Urothelium cell line (cell line): Measurements from ENCODE around the gene E2F7.
A peak's percentile ranks its signal among the peaks of the same experiment; 100 is the strongest.
"Not testable (repeated sequence)": the region's sequence is repeated elsewhere in the genome, so short reads cannot be mapped to it uniquely, and the experiment has no call there.

Source experiments
- DNase-seq: peaks from one replicate; pipeline ENCODE4 v3.0.0; 2011; ENCODE audit warnings: low spot score, mixed read lengths
- FAIRE-seq: peaks from 2 replicates; lab custom pipeline; 2011; peaks lifted over from hg19 to GRCh38; lab: Jason Lieb, UNC

Gene E2F7, protein sequence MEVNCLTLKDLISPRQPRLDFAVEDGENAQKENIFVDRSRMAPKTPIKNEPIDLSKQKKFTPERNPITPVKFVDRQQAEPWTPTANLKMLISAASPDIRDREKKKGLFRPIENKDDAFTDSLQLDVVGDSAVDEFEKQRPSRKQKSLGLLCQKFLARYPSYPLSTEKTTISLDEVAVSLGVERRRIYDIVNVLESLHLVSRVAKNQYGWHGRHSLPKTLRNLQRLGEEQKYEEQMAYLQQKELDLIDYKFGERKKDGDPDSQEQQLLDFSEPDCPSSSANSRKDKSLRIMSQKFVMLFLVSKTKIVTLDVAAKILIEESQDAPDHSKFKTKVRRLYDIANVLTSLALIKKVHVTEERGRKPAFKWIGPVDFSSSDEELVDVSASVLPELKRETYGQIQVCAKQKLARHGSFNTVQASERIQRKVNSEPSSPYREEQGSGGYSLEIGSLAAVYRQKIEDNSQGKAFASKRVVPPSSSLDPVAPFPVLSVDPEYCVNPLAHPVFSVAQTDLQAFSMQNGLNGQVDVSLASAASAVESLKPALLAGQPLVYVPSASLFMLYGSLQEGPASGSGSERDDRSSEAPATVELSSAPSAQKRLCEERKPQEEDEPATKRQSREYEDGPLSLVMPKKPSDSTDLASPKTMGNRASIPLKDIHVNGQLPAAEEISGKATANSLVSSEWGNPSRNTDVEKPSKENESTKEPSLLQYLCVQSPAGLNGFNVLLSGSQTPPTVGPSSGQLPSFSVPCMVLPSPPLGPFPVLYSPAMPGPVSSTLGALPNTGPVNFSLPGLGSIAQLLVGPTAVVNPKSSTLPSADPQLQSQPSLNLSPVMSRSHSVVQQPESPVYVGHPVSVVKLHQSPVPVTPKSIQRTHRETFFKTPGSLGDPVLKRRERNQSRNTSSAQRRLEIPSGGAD

DNA sequence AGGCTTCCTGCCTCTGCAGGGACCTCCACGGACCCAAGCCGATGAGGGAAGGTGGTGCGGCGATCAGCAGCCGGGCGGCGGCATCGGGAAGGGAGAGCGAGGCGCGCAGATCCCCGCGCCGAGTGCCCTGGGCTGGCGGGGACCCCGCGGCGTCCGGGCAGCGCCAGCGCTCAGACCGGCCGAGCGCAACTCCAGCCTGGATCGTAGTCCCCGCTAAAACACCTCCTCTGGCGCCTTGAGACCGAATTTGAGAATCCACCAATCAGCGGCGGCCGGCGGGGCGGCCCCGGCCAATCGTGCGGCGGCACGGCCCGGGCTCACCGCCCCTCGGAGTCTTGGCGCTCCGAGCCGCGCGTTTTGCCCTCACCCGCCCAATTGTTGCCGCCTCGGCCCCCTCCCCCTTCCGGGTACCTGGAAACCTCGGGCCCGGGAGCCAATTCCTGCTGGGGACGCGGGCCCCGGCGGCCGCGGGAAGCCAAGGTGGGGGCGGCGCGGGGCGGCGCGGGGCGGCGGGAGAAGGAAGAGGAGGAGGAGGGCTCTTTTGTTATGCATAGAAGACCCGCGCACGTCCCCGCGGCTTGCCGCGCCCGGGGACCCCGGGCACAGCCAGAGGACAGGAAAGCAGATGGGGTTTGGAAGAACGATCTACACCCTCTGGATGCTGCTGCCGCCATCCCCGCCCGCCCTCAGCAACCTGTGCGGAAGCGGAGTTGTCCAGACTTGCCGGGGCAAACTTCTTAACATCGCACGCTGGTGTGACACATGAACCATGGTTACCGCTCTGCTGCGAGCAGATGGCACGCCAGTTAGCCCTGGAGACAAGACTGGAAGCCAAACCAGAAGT is at the start of gene E2F7:
Gene E2F7, minus strand, starts transcription at position 209 of the 844 bp plus-strand sequence. CDS start 934 bp downstream, outside the sequence.
- peak; percentile 93 for DNase-seq
- FAIRE-seq: no peak

DNA sequence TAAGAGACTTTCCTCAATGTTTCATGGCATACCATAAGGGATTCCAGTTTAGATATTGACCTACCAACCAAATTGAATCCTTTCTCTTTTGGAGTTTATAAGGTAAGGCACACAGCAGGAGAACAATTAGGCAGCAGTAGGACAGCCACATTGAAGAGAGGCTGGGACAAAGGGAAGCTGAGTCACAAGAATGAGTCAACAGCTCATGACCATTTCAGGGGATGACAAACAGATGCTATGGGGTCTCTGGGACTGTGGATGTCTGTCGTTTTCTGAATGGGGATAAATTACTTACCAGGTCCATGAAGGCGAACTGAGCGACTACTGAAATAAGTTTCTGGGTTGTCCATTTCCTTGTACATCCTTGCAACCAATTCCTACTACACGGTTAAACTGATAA is 48.6 kb upstream of the E2F7 start:
- no peak for DNase-seq
- FAIRE-seq: no peak

DNA sequence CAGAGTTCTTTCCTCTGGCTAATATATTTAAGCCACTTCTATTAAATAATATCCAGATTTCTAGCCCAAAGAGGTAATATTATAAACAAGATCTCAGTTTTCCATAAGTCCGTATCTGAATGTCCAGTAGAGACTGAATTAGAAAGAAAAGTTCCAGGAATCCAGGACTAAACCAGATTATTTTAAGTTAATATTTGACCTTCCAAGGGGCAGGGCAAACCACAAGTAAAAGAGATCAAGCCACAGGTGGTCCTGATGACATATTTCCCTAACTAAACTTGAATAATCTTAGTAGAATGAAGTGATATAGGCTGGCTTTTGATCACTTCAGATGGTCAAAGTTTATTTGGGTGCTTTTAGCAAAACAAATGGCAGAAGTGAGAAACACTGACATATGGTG is 43.3 kb upstream of the E2F7 start:
- no peak for FAIRE-seq
- DNase-seq: no peak

DNA sequence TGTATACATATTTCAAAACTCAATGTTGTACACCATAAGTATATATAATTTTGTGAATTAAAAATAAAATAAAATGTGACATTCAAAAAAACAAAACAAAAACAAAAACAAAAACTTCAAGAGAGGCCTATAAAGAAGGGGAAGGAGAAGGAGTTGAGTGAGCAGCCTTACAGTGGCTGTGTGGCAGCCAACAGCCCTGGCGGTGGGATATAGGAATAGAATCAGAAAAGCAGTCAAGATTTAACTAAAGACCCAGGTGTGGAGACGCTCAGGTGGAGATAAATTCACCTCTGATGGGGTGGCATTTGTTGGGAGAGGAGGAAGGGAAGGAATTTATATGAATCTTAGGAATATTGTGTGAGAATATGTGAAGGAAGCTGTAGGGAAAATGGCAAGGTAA is 41.8 kb upstream of the E2F7 start:
- DNase-seq (no peak), FAIRE-seq (no peak)

DNA sequence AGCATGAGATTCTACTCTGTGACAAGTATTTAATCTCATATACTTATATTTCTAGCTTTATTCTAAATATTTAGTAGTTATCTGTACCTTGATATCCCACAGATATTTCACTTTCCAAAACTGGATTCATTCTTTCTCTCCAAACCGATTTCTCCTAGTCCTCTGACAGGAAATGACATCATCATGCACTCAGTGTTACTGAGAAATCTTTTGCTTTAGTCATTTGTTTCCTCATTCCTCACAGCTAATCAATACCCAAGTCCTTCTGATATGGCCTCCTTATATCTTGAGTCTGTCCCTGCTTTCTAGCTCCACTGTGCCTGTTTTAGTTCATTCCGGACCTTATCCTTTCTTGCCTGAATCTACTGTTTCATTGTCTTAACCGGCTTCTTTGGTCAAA is 39.4 kb upstream of the E2F7 start:
- DNase-seq: no peak
- FAIRE-seq: no peak

DNA sequence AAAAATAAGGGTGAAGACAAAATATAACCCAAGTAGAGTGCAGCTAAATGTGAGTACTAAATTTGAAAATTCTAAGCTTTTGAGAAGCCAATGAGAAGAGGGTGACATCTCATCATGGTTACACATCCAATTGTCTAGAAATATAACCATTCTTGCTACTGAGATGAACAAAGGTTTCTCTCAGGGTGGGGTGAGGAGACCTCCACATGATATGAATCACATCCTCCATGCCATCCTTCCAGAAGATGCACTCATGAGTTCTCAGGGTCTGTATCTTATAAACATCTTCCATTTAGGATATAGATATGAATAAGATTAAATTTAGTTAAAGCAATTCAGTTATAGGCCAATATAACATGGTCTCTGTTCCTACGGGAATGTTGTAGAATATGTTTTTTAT is 38.9 kb upstream of the E2F7 start:
- no peak for FAIRE-seq

DNA sequence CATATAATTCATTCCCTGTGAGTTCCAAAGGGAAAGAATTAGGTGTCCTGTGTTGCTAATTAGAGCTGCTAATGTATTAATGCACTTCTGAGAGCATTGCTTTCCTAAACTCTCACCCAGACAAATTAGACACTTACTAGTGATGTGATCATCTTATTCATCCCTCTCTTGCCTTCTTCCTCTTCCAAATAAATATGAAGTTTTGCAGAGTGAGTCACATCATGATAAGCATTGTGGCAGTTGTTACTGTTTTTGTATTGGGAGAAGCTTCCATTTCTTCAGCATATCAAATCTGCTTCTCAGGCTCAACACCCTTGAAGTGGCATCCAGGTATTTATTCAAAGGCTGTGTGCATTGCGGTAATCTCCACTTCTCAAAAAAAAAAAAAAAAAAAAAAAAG is 37.3 kb upstream of the E2F7 start:
- peak; percentile 32 for DNase-seq
- FAIRE-seq: no peak

More for the DNA sequence above, 38.9 kb upstream of the E2F7 start:
- DNase-seq: no peak

DNA sequence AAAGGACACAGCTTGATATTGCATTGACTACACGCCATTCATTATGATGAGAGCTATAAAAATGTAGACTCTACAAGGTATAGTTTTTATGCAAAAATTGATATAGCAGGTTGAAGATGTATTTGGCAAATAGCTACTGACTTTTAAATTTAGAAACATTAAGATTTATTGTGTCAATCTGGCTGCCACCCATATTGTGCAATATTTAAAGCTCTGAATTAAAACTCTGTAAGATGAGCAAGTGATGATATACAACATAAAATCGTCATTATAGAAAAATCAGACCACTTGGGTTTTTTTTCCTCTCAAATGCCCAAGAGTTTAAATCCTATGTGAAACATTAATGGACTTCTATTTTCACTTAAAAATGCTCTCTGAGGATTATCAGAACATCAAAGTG is 36.8 kb upstream of the E2F7 start:
- FAIRE-seq (no peak), DNase-seq (no peak)

DNA sequence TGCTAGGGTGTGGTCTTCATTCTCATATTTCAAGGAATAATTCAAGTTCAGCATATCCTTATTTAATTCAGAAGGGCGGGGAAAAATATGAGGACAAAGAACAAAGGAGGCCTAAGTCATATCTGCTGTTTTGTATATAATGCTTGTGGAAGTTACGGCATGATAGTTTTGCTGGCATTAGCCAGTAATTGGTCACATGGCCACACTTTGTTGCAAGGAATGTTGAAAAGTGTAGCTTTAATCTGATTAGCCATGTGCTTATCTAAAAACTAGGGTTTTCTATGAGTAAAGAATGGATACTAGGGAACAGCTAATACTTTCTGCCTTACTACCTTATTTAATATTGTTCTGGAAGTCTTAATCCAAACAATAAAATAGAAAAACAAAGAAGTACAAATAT is 34.4 kb upstream of the E2F7 start:
- DNase-seq (no peak), FAIRE-seq (no peak)

DNA sequence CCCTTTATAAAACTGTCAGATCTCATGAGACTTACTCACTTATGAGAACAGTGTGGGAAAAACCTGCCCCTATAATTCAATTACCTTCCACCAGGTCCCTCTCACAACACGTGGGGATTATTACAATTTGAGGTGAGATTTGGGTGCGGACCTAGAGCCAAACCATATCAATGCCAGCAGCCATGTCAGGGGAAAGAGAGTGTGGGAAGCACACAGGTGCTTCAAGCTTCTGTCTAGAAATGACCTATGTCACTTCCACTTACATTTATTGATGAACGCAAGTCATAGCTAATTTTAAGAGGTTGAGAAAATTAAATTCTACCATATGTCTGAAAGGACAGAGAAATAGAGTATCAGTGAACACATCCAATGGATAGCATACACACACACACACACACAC is 32.5 kb upstream of the E2F7 start:
- no peak for FAIRE-seq
- DNase-seq: no peak

DNA sequence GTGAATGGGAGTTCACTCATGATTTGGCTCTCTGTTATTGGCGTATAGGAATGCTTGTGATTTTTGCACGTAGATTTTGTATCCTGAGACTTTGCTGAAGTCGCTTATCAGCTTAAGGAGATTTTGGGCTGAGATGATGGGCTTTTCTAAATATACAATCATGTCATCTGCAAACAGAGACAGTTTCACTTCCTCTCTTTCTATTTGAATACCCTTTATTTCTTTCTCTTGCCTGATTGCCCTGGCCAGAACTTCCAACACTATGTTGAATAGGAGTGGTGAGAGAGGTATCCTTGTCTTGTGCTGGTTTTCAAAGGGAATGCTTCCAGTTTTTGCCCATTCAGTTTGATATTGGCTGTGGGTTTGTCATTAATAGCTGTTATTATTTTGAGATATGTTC is 26.9 kb upstream of the E2F7 start:
- FAIRE-seq, DNase-seq: not testable (repeated sequence)

DNA sequence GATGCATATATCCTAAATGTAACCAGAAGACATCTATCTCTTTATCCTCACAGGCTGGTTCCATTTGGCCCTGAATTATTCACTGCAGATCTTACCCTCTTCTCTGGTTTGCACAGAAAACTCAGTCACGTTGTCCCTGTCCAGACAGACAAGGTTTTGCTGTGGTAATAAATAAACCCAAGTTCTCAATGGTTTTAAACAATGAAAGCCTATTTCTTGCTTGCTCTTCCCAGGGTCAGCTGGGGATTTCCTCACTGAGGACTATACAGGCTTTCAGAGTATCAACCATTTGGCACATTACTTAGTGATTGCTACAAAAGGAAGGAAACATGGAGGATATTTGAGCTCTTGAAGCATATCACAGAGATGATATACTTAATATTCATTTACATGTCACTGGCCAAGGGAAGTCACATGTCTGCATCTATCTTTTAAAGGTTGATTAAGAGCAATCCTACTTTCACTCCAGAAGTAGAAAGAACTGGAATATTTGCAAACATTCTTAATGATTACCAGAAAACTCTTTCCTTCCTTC is 24.4 kb upstream of the E2F7 start:
- no peak for FAIRE-seq

DNA sequence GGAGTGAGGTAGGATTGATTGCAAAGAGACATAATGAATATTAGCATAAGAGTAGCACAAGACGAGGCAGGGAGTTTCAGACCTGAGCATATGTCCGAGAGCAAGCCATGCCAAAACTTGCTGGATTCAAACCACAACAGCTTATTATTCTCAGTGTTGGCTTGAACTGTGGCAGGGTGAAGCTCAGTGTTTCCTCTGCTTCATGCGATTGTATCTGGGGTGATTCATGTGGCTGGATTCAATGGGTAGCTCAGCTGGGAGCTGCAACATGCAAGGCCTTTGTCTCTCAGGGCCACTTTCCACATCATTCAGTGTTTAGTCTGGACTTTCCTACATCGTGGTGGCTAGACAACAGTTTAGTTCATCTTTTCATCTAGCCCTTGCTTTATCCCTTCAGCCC is 22.1 kb upstream of the E2F7 start:
- FAIRE-seq: no peak

More for the DNA sequence above, 24.4 kb upstream of the E2F7 start:
- no peak for DNase-seq

DNA sequence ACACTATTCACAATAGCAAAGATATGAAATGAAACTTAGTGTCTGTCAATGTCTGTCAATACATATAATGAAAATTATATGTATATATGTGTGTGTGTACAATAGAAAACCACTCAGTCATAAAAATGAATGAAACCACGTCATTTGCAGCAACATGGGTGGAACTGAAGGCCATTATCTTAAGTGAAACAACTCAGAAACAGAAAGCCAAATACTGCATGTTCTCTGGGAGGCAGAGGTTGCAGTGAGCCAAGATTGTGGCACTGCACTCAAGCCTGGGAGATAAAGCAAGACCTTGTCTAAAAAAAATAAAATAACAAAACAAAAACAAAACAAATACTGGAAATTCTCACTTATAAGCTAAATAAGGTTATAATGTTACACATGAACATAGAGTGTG is 16.7 kb upstream of the E2F7 start:
- DNase-seq (no peak), FAIRE-seq (no peak)

More for the DNA sequence above, 22.1 kb upstream of the E2F7 start:
- DNase-seq: no peak

DNA sequence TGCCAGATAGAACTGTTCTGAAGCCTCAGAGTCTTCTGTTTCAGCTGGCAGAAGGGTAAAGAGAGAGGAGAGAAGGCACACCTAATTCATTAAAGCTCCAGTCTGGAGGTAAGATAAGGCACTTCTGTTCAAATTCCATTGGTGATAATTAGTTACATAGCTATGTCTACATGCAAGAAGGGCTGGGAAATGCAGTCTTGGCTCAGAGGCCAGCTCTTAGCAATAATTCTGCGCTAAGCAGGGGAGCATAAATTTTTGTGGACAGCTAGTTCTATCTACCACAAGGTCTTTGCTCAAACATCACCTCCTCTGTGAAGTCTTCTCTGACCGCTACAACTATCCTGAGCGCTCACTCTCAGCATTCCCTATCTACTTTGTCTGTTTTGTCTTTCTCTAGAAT is 14.3 kb upstream of the E2F7 start:
- FAIRE-seq (no peak), DNase-seq (no peak)

DNA sequence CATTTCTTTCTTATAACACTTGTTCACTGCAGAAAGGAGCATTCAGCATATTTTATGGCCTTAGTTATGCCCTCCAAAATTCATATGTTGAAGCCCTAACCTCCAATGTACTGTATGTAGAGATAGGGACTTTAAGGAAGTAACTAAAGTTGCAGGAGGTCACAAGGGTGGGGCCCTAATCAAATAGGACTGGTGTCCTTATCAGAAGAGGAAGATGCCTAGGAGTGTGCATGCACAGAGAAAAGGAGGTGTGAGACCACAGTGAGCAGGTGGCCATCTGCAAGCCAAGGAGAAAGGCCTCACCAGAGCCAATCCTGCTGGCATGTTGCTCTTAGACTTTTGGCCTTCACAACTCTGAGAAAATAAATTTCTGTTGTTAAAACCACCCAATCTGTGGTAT is 12.9 kb upstream of the E2F7 start:
- DNase-seq (no peak), FAIRE-seq (no peak)

DNA sequence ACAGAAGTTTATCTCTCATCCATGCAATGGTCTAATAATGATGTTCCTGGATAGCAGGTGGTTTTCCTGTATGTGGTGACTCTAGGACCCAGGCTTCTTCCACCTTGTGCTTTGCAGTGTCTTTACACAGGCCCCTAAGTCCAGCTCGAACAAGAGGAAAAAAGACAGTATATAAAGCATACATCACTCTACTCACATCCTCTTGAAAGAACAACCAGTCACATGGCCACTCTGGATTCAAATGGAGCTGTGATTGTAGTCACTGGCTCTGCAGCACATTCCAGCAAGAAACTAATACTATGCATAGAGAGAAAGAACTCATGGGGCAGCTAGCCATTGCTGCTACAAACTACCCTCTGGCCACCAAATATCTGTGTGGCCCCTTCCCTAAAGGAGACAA is 11.5 kb upstream of the E2F7 start:
- FAIRE-seq (no peak), DNase-seq (no peak)

DNA sequence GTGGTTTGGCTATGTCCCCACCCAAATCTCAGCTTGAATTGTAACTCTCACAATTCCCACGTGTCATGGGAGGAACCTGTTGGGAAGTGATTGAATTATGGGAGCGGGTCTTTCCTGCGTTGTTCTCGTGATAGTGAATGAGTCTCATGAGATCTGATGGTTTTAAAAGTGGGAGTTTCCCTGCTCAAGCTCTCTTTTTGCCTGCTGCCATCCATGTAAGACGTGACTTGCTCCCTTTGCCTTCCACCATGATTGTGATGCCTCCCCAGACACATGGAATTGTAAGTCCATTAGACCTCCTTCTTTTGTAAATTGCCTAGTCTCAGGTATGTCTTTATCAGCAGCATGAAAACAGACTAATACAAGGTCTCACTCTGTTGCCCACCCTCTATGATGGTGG is 8.5 kb upstream of the E2F7 start:
- not testable (repeated sequence) for FAIRE-seq, DNase-seq

DNA sequence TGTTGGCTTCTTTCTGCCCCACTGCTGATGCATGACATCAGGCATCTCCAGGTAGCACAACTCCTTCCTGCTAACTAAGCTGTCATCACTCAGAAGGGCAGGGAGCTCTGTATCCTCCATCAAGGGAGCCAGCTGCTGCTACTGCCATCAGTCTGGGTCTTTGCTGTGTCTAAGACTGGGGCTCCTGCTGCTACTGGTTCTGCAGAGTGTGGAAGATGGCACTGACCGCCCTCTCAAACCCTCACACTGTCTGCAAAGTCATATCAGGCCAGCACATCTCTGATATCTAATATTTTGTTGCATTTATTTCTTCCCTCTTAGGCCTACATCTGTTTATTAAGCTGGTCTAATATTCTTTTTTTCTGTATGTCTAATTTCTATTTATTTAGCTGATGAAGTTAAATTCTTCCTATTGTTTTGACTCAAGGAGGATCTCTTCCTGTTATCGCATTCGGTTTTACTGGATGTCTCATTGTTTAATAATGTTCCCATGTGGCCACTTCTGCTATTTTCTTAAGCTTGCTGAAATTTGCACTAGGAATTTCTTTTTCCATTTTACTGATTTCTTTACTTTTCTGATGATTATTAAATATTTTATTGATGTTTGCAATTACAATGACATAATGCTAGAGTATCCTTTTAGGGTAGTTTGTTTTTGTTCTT is 7.6 kb upstream of the E2F7 start:
- FAIRE-seq (no peak), DNase-seq (no peak)

DNA sequence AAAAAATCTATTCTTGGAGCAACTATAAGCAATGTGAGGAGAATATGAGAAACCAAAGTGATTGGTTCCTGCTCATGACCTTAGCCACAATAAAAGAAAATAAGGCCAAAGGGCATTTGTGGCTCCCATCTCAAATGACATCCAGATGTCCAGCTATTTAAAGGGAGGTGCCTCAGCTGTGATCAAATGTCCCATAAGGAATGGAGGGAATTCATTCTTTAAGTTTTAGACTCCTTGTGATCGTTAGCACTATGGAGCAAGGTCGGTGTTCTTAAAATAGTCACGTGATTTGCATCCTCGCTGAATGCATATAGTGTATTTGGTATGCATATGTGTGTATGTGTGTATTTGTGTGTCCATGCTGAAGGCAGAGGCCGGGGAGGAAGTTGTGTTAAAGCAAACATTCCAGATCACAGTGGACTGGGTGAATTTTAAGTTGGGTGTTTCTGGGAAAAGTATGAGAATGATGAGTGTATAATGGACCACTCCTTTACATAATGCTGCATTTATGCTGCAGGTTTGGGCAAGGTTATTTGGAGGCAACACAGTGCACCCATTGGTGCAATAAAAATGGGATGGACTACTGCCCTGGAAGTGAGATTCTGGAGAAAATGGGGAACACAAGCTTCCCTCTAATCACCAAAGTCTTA is 5.6 kb upstream of the E2F7 start:
- no peak for FAIRE-seq
- no peak for DNase-seq
